IMR-90 (cell line): ENCODE data around the gene CDH22. TPM values are rescaled to one million over a fixed set of nuclear protein-coding genes. Genes with fewer than 3 reads are reported as not detected.

Source experiments
- ATAC-seq: fragments of 200-7000 bp; cut with Tn5 transposase; 2 replicates; pipeline ENCODE4 v1.9.1; 2020; ENCODE audit warnings: low read depth, mild to moderate bottlenecking, moderate library complexity
- BruUV-seq: library from RNA; stranded (reverse); fragments of 400-500 nt; replicated peaks from 2 replicates; lab custom pipeline; 2021; lab: Mats Ljungman, UMichigan
- CTCF ChIA-PET: fragments of 300-600 bp; formaldehyde crosslinking; extraction: SDS; loops from one replicate; lab custom pipeline; 2021; ENCODE audit warnings: antibody characterized with exemption; lab: Yijun Ruan, JAX
- POLR2A ChIA-PET: fragments of 300-600 bp; sonication (Branson Sonifier 250); formaldehyde crosslinking; loops from one replicate; lab custom pipeline; 2022; ENCODE audit warnings: antibody characterized with exemption; ENCODE audit not compliant: unreplicated experiment; lab: Charles Lee
- DNase-seq: peaks from one replicate; pipeline ENCODE4 v3.0.0; 2013
- H2AFZ ChIP-seq: replicated peaks from 2 replicates; pipeline ENCODE3; 2013; ENCODE audit warnings: low read length, mild to moderate bottlenecking; ENCODE audit not compliant: poor library complexity
- H2AK5ac ChIP-seq: 2 replicates; pipeline ENCODE4 v1.6.1; 2013; ENCODE audit warnings: low read depth, low read length, inconsistent platforms
- H2AK9ac ChIP-seq: replicated peaks from 2 replicates; pipeline ENCODE3; 2013; ENCODE audit warnings: mild to moderate bottlenecking, low read depth, low read length, moderate library complexity; ENCODE audit not compliant: poor library complexity
- H2BK120ac ChIP-seq: 2 replicates; pipeline ENCODE4 v1.6.1; 2013; ENCODE audit warnings: low read depth, low read length, inconsistent platforms
- H2BK15ac ChIP-seq: 3 replicates; pipeline ENCODE4 v1.6.1; 2013; ENCODE audit warnings: low read depth, low read length, inconsistent platforms
- H2BK20ac ChIP-seq: 2 replicates; pipeline ENCODE4 v1.6.1; 2013; ENCODE audit warnings: low read depth, mild to moderate bottlenecking, inconsistent platforms, low read length, moderate library complexity
- H2BK5ac ChIP-seq: 2 replicates; pipeline ENCODE4 v1.6.1; 2013; ENCODE audit warnings: mild to moderate bottlenecking, low read depth, low read length, inconsistent platforms; ENCODE audit not compliant: poor library complexity, severe bottlenecking
- H3K14ac ChIP-seq: replicated peaks from 2 replicates; pipeline ENCODE4 v1.6.1; 2013; ENCODE audit warnings: low read depth, low read length, inconsistent platforms
- H3K18ac ChIP-seq: 2 replicates; pipeline ENCODE4 v1.6.1; 2013; ENCODE audit warnings: low read depth, low read length, control low read depth
- H3K23ac ChIP-seq: 2 replicates; pipeline ENCODE4 v1.6.1; 2013; ENCODE audit warnings: low read depth, low read length, inconsistent platforms
- H3K27ac ChIP-seq: 2 replicates; pipeline ENCODE4 v1.5.1; 2013; ENCODE audit warnings: mild to moderate bottlenecking, control low read depth, low read length; ENCODE audit not compliant: insufficient read depth
- H3K27me3 ChIP-seq: 2 replicates; pipeline ENCODE4 v1.6.1; 2013; ENCODE audit warnings: low read length; ENCODE audit not compliant: control insufficient read depth, insufficient read depth
- H3K36me3 ChIP-seq: 2 replicates; pipeline ENCODE4 v1.6.1; 2013; ENCODE audit warnings: low read length, mixed read lengths; ENCODE audit not compliant: control insufficient read depth, insufficient read depth
- H3K4ac ChIP-seq: 2 replicates; pipeline ENCODE4 v1.6.1; 2013; ENCODE audit warnings: low read depth, low read length, inconsistent platforms
- H3K4me1 ChIP-seq: 2 replicates; pipeline ENCODE4 v1.6.1; 2013; ENCODE audit warnings: low read length, mixed read lengths; ENCODE audit not compliant: control insufficient read depth, insufficient read depth
- H3K4me2 ChIP-seq: 2 replicates; pipeline ENCODE4 v1.6.1; 2013; ENCODE audit warnings: low read depth, mild to moderate bottlenecking, control low read depth, low read length, moderate library complexity
- H3K4me3 ChIP-seq: 2 replicates; pipeline ENCODE4 v1.5.1; 2013; ENCODE audit warnings: low read depth, mild to moderate bottlenecking, control low read depth, low read length, moderate library complexity; ENCODE audit not compliant: insufficient read depth
- H3K56ac ChIP-seq: 2 replicates; pipeline ENCODE4 v1.6.1; 2013; ENCODE audit warnings: low read length, inconsistent platforms; ENCODE audit not compliant: insufficient read depth; ENCODE audit errors: extremely low read depth
- H3K79me1 ChIP-seq, 2 experiments: 2 replicates each; pipeline ENCODE4 v1.6.1; 2013; ENCODE audit warnings: low read length in 2 of 2, inconsistent platforms in 1 of 2, low read depth in 1 of 2
- H3K9ac ChIP-seq: 2 replicates; pipeline ENCODE4 v1.6.1; 2013; ENCODE audit warnings: low read depth, low read length, control low read depth
- H3K9me1 ChIP-seq: 2 replicates; pipeline ENCODE4 v1.6.1; 2013; ENCODE audit warnings: low read length, inconsistent platforms; ENCODE audit not compliant: insufficient read depth
- H3K9me3 ChIP-seq: 2 replicates; pipeline ENCODE4 v1.6.1; 2013; ENCODE audit warnings: low read length; ENCODE audit not compliant: control insufficient read depth, insufficient read depth
- H4K20me1 ChIP-seq: 2 replicates; pipeline ENCODE4 v1.6.1; 2013; ENCODE audit warnings: low read length, inconsistent platforms; ENCODE audit not compliant: insufficient read depth
- H4K5ac ChIP-seq: 2 replicates; pipeline ENCODE4 v1.6.1; 2013; ENCODE audit warnings: mild to moderate bottlenecking, low read depth, low read length, control low read depth
- H4K8ac ChIP-seq, 2 experiments: 2 replicates each; pipeline ENCODE4 v1.6.1; 2013; ENCODE audit warnings: low read depth in 2 of 2, low read length in 2 of 2, control low read depth in 1 of 2, inconsistent platforms in 1 of 2
- H4K91ac ChIP-seq: 2 replicates; pipeline ENCODE4 v1.6.1; 2013; ENCODE audit warnings: low read depth, low read length, inconsistent platforms; ENCODE audit not compliant: insufficient read depth
- BHLHE40 ChIP-seq: fragments of 150-350 bp; IDR thresholded peaks from 2 replicates; pipeline ENCODE4 v1.6.1; 2016; ENCODE audit warnings: mild to moderate bottlenecking, low read depth, low read length
- CEBPB ChIP-seq: IDR thresholded peaks from 2 replicates; pipeline ENCODE4 v1.6.1; 2012; ENCODE audit warnings: low read depth, low read length, improper control_type of control experiment
- CHD1 ChIP-seq: IDR thresholded peaks from 2 replicates; pipeline ENCODE4 v1.6.1; 2012; ENCODE audit warnings: low read depth, low read length, improper control_type of control experiment
- FOS ChIP-seq: fragments of 150-350 bp; IDR thresholded peaks from 2 replicates; pipeline ENCODE4 v1.6.1; 2016; ENCODE audit warnings: low read depth, low read length
- MAZ ChIP-seq: IDR thresholded peaks from 2 replicates; pipeline ENCODE4 v1.6.1; 2012; ENCODE audit warnings: low read depth, mild to moderate bottlenecking, low read length, improper control_type of control experiment, moderate library complexity, borderline replicate concordance
- NFE2L2 ChIP-seq: fragments of 150-350 bp; IDR thresholded peaks from 2 replicates; pipeline ENCODE4 v1.6.1; 2016; ENCODE audit warnings: low read depth, mild to moderate bottlenecking, low read length
- POLR2A ChIP-seq: IDR thresholded peaks from 2 replicates; pipeline ENCODE4 v1.6.1; 2012; ENCODE audit warnings: mild to moderate bottlenecking, low read depth, low read length
- RAD21 ChIP-seq: IDR thresholded peaks from 2 replicates; pipeline ENCODE4 v1.6.1; 2012; ENCODE audit warnings: low read length, improper control_type of control experiment
- RFX5 ChIP-seq: IDR thresholded peaks from 2 replicates; pipeline ENCODE4 v1.8.0; 2012; ENCODE audit warnings: low read depth, mild to moderate bottlenecking, low read length, moderate library complexity
- SMC3 ChIP-seq: fragments of 150-350 bp; IDR thresholded peaks from 2 replicates; pipeline ENCODE4 v1.6.1; 2016; ENCODE audit warnings: low read depth, mild to moderate bottlenecking, antibody characterized with exemption, low read length, moderate library complexity
- dilution Hi-C: fragments of 300-500 bp; cut with HindIII; formaldehyde crosslinking; loops from one replicate; pipeline ENCODE4 v1.14.3; 2018; ENCODE audit warnings: low sequenced_read_pairs; ENCODE audit not compliant: unreplicated experiment
- in situ Hi-C: fragments of 300-500 bp; cut with MboI; formaldehyde crosslinking; loops from 3 replicates; pipeline ENCODE4 v1.14.3; 2019; ENCODE audit warnings: low sequenced_read_pairs, inconsistent platforms, mixed read lengths
- intact Hi-C: fragments of 100-400 bp; cut with micrococcal nuclease; formaldehyde crosslinking; loops from 2 replicates; pipeline ENCODE4 v1.10.0; 2022
- polyA plus RNA-seq, 3 experiments: library from polyadenylated mRNA; depleted of rRNA; stranded (reverse); fragments of >200 nt; gene quantifications; 2 replicates each; pipeline ENCODE4 v1.2.3, GENCODE V29; 2012; ENCODE audit warnings: low replicate concordance in 1 of 3
- total RNA-seq: library from RNA; depleted of rRNA; stranded (reverse); fragments of >200 nt; gene quantifications from 2 replicates; pipeline ENCODE4 v1.2.3, GENCODE V29; 2012
- TF ChIP-seq, protein P1 (sequence below): fragments of 150-350 bp; IDR thresholded peaks from 2 replicates; pipeline ENCODE4 v1.6.1; 2017; ENCODE audit warnings: mild to moderate bottlenecking, antibody characterized with exemption, low read length, low read depth
- TF ChIP-seq, protein P2 (sequence below): fragments of 150-350 bp; IDR thresholded peaks from 2 replicates; pipeline ENCODE4 v1.6.1; 2016; ENCODE audit warnings: low read depth, mild to moderate bottlenecking, low read length, moderate library complexity, borderline replicate concordance

CDH22 gene
- total and polyA plus RNA-seq, 2 of the 4 experiments (the other 2 are of a cell fraction): not detected

DNA sequence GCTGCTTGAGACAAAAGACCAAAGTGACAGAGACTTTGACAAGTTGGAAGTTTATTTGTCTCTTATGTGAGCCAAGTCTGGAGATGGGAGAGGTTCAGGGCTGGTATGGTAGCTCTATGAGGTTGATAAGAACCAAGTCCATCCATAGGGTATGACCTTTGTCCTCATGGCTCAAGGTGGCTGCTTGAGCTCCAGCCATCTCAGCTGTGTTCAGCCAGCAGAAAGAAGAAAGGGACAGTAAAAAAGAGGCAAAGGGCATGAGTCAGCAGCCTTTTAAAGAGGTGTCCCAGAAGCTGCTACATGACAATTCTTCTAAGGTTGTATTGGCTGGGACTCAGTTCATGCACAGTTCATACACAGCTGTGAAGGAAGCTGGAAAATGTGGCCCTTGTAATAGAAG, 141.2 kb downstream of the CDH22 start:
- Histone ChIP-seq H2AFZ (no peak overlapping the region), H2AK9ac (no peak overlapping the region), H3K4me3 (no peak overlapping the region), H3K4me1 (no peaks in the 10 kb centered on the region), H3K56ac (no peak overlapping the region), H3K27me3 (peaks cover 11% of the 10 kb centered on the region), H3K9ac (no peak overlapping the region), H2BK20ac (no peak overlapping the region), H3K14ac (no peak overlapping the region), H4K5ac (no peak overlapping the region), H4K91ac (no peak overlapping the region), H2AK5ac (no peak overlapping the region), H3K23ac (no peak overlapping the region), H2BK120ac (no peak overlapping the region), H3K9me3 (no peaks in the 10 kb centered on the region), H3K9me1 (0 out of 2 replicates have a peak, but pooled peaks cover 2% of the 10 kb centered on the region), H3K18ac (no peak overlapping the region), H4K20me1 (no peaks in the 10 kb centered on the region), H3K79me1 (no peaks in the 10 kb centered on the region), H4K8ac (no peak overlapping the region), H2BK15ac (no peak overlapping the region), H2BK5ac (no peak overlapping the region), H3K27ac (no peak overlapping the region), H3K4ac (no peak overlapping the region), H3K4me2 (no peak overlapping the region), H3K36me3 (no peaks in the 10 kb centered on the region)
- no peak for DNase-seq
- intact Hi-C loops: no loop called here
- BruUV-seq: no TSS peak
- TF ChIP-seq POLR2A (no peak), SMC3 (no peak), CHD1 (no peak), BHLHE40 (no peak), RAD21 (no peak), CEBPB (no peak), FOS (no peak), RFX5 (no peak), NFE2L2 (no peak), MAZ (no peak)
- TF ChIP-seq, protein P1, sequence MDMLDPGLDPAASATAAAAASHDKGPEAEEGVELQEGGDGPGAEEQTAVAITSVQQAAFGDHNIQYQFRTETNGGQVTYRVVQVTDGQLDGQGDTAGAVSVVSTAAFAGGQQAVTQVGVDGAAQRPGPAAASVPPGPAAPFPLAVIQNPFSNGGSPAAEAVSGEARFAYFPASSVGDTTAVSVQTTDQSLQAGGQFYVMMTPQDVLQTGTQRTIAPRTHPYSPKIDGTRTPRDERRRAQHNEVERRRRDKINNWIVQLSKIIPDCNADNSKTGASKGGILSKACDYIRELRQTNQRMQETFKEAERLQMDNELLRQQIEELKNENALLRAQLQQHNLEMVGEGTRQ: no peak
- TF ChIP-seq, protein P2, sequence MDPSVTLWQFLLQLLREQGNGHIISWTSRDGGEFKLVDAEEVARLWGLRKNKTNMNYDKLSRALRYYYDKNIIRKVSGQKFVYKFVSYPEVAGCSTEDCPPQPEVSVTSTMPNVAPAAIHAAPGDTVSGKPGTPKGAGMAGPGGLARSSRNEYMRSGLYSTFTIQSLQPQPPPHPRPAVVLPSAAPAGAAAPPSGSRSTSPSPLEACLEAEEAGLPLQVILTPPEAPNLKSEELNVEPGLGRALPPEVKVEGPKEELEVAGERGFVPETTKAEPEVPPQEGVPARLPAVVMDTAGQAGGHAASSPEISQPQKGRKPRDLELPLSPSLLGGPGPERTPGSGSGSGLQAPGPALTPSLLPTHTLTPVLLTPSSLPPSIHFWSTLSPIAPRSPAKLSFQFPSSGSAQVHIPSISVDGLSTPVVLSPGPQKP: no peak
- POLR2A ChIA-PET: no interaction called here
- CTCF ChIA-PET: no interaction called here
- dilution Hi-C loops: no loop called here
- in situ Hi-C loops: no loop called here
- ATAC-seq: no peak
